ENCODE measurements around the gene IL25.

DNA sequence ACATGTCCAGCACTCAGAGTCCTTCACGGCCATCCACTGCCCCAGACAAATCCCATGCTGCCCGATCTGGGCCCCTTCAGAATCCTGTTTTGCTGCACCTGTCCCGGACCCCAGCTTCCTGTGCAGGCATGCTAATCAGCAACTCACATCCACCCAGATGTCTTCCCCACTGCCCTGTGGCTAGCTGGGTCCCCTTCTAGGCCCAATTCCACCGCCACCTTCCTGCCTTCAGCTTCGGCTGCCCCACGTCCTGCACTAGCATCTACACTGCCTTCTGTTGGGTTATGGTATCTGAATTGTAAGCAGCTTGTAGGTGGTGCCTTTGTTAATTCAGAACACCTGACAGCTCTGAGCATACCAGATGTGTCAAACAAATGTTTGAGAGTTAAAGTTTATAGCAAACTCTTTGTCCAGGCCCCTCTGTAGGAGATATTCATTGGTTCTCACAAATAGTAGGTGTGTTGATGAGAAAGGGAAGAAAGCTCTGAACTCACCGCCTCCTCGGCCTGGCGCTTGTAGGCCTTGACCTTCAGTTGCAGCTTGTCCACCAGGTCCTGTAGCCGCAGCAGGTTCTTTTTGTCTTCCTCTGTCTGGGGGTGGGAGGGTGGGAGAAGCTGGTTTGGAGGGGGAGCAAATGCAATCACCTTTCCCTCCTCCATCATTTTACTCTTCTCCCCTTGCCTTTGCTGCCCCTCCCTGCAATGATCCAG, 10.3 kb downstream of the IL25 start:
- TF ChIP-seq POLR2AphosphoS5 (IDR thresholded peaks at IDR 0.05; ENCODE audit: low read depth, low read length): no peak
- TF ChIP-seq, protein P1, sequence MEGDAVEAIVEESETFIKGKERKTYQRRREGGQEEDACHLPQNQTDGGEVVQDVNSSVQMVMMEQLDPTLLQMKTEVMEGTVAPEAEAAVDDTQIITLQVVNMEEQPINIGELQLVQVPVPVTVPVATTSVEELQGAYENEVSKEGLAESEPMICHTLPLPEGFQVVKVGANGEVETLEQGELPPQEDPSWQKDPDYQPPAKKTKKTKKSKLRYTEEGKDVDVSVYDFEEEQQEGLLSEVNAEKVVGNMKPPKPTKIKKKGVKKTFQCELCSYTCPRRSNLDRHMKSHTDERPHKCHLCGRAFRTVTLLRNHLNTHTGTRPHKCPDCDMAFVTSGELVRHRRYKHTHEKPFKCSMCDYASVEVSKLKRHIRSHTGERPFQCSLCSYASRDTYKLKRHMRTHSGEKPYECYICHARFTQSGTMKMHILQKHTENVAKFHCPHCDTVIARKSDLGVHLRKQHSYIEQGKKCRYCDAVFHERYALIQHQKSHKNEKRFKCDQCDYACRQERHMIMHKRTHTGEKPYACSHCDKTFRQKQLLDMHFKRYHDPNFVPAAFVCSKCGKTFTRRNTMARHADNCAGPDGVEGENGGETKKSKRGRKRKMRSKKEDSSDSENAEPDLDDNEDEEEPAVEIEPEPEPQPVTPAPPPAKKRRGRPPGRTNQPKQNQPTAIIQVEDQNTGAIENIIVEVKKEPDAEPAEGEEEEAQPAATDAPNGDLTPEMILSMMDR (IDR thresholded peaks at IDR 0.05): no peak
- TF ChIP-seq, protein P2, sequence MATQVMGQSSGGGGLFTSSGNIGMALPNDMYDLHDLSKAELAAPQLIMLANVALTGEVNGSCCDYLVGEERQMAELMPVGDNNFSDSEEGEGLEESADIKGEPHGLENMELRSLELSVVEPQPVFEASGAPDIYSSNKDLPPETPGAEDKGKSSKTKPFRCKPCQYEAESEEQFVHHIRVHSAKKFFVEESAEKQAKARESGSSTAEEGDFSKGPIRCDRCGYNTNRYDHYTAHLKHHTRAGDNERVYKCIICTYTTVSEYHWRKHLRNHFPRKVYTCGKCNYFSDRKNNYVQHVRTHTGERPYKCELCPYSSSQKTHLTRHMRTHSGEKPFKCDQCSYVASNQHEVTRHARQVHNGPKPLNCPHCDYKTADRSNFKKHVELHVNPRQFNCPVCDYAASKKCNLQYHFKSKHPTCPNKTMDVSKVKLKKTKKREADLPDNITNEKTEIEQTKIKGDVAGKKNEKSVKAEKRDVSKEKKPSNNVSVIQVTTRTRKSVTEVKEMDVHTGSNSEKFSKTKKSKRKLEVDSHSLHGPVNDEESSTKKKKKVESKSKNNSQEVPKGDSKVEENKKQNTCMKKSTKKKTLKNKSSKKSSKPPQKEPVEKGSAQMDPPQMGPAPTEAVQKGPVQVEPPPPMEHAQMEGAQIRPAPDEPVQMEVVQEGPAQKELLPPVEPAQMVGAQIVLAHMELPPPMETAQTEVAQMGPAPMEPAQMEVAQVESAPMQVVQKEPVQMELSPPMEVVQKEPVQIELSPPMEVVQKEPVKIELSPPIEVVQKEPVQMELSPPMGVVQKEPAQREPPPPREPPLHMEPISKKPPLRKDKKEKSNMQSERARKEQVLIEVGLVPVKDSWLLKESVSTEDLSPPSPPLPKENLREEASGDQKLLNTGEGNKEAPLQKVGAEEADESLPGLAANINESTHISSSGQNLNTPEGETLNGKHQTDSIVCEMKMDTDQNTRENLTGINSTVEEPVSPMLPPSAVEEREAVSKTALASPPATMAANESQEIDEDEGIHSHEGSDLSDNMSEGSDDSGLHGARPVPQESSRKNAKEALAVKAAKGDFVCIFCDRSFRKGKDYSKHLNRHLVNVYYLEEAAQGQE (IDR thresholded peaks at IDR 0.05; ENCODE audit: insufficient read depth in 1 of 2, low read depth in 2 of 2, low read length in 1 of 2): no peak
